Prostate gland (tissue), 2 donors: ENCODE results near the gene OSBPL8.

Experiments used
- CTCF ChIP-seq, 4 experiments: fragments of 200-600 bp in 2 of 4; fragments of 450-650 bp in 2 of 4; sonication (generic) in 2 of 4; IDR thresholded peaks; 1 replicate in 3 of 4; 2 replicates in 1 of 4; pipeline ENCODE4 v1.5.1; 2016 to 2019; ENCODE audit warnings: antibody characterized with exemption in 4 of 4, mild to moderate bottlenecking in 2 of 4, moderate library complexity in 2 of 4
- POLR2A ChIP-seq: fragments of 450-650 bp; IDR thresholded peaks from one replicate; pipeline ENCODE4 v1.6.1; 2016; ENCODE audit warnings: antibody characterized with exemption, mild to moderate bottlenecking

DNA sequence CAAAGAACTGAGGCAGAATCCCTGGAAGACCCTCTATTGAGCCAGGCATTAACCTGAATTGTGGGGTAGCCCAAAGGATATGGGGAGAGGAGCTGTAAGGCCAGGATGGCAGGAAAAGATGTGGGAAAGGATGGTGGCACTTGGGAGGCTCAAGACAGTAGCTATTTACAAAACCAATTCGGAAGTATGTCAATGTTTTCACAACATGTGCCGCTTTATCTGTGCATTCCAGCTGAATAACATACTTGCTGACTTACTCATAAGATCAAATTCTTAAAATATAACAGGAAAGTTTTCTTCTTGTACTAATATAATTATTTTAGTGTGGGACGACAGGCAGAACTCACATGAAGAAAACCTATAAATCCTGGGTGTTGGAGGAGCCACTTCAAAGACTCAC lies 222.0 kb downstream of the OSBPL8 start:
- TF ChIP-seq CTCF (IDR thresholded peaks at IDR 0.05) = no peak
- TF ChIP-seq POLR2A = no peak
